G401 (cell line): ENCODE data around the gene UQCRH. TPM values are rescaled to one million over a fixed set of nuclear protein-coding genes. Genes with fewer than 3 reads are reported as not detected.
"Not testable (repeated sequence)": the region's sequence is repeated elsewhere in the genome, so short reads cannot be mapped to it uniquely, and the experiment has no call there.

ENCODE experiments used
- DNase-seq: peaks from one replicate; pipeline ENCODE4 v3.0.0-alpha.2; 2015; ENCODE audit warnings: low spot score
- in situ Hi-C: cut with HindIII; loops from 2 replicates; pipeline ENCODE4 v1.10.0; 2016; ENCODE audit warnings: low sequenced_read_pairs, mixed read lengths
- total RNA-seq: library from RNA; depleted of rRNA; stranded (reverse); fragments of >200 nt; shearing (Covaris generic); gene quantifications from 2 replicates; pipeline ENCODE4 v1.2.3, GENCODE V29; 2014

UQCRH gene
- total RNA-seq, 1 experiment from 2014 or later = 782 TPM

DNA sequence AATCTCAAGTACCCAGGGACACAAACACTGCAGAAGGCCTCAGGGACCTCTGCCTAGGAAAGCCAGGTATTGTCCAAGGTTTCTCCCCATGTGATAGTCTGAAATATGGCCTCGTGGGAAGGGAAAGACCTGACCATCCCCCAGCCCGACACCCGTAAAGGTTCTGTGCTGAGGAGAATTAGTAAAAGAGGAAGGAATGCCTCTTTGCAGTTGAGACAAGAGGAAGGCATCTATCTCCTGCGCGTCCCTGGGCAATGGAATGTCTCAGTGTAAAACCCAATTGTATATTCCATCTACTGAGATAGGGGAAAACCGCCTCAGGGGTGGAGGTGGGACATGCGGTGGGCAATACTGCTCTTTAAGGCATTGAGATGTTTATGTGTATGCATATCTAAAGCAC, 26.3 kb downstream of the UQCRH start:
- in situ Hi-C loops, DNase-seq: not testable (repeated sequence)

DNA sequence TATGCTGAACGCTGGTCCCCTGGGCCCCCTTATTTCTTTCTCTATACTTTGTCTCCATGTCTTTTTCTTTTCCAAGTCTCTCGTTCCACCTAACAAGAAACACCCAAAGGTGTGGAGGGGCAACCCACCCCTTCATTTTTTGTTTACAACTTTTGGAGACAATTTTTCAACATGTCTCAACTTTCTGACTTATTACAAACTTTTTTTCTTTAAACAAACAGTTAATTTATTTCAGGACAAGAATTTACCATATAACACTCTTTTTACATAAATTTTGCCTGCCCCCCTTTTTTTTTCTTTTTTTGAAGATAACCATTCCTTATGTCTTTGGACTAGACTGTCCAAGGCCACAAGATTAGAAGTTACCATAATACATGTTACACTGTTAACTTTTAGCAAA, 26.9 kb downstream of the UQCRH start:
- in situ Hi-C loops, DNase-seq: not testable (repeated sequence)

DNA sequence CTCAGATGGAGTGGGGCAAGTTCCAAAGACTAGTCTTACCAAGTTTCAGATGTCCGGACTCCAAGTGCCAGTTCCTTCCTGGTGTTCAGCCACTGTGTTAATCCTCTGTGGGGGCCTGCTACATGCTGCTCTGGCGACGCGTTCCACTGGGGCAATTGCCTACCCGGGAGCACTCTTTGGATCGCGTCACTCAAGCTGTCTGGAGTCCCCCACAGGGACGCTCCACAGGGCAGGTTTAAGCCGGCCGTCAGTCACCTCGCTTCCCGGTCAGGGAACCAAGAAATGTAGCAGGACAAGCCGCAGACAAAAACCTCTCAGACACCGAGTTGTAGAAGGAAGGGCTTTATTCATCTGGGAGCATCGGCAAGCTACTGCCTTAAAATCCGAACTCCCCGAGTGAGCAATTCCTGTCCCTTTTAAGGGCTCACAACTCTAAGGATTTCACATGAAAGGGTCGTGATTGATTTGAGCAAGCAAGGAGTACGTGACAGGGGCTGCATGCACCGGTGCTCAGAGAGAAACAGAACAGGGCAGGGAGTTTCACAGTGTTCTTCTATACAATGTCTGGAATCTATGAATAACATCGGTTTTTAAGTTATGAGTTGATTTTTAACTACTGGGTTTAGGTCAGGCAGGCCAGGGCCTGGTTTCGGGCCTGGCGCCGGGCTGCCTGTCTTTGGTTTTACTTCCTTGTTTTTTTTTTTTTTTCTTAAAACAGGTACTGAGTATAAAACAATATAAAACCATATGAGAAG, 28.5 kb downstream of the UQCRH start:
- in situ Hi-C loops, DNase-seq: not testable (repeated sequence)

DNA sequence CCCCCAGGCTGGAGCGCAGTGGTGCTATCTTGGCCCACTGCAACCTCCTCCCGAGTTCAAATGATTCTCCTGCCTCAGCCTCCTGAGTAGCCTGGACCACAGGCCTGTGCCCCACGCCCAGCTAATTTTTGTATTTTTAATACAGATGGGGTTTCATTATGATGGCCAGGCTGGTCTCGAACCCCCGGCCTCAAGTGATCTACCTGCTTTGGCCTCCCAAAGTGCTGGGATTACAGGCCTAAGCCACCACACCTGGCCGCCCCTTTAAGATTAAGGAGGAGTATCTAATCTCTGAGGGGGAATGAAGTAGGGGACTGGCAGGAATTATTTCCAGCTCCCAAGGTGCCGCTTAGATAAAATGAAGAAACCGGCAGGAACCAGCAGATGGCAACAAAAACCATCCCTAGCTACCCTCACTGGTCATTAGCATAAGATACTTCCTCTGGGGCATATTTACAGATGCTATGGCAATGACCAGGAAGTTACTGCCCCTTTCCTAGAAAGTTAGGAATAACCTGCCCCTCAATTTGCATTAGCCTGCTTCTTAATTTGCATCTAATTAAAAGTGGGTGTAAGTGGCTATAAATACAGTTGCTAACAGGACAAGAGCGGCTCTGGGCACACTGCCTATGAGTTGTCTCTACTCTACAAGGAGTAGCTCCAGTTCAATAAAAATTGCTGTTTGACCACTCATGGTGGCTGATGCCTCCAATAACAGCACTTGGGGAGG, 30.0 kb downstream of the UQCRH start:
- DNase-seq = peak; percentile 25
- in situ Hi-C loops = no loop called here

DNA sequence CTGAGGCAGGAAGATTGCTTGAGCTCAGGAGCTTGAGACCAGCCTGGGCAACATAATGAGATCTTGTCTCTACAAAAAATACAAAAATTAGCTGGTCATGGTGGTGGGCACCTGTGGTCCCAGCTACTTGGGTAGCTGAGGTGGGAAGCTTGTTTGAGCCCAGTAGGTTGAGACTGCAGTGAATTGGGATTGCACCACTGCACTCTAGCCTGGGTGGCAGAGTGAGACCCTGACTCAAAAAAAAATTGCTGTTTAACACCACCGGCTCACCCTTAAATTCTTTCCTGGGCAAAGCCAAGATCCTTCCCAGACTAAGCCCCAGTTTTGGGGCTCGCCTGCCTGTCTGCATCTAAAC, 30.5 kb downstream of the UQCRH start:
- in situ Hi-C loops = no loop called here
- DNase-seq = no peak

DNA sequence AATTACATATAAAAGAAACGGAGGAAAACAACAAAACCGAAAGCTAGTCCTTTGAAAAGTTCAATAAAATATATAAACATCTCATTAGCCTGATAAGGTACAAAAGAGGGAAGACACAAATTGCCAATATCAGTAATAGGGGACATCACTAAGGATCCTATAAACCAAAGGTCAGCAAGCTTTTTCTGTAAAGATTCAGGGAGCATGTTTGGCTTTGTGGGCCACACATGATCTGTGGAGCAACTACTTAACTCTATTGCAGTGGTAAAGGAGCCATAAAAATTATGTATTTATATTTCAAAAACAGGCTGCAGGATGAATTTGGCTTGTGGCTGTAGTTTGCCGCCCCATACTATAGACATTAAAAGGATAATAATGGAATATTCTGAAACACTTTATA, 31.6 kb downstream of the UQCRH start:
- no peak for DNase-seq
- in situ Hi-C loops = no loop called here

DNA sequence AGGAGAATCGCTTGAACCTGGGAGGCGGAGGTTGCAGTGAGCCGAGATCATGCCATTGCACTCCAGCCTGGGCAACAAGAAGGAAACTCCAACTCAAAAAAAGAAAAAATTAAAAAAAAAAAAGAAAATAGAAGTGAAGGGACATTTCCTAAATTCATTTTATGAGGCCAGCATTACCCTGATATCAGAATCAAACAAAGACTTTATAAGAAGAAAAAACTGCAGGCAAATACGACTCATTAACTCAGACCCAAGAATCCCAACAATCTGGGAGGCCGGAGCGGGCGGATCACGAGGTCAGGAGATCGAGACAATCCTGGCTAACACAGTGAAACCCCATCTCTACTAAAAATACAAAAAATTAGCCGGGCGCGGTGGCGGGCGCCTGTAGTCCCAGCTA, 33.9 kb downstream of the UQCRH start:
- DNase-seq, in situ Hi-C loops: not testable (repeated sequence)

DNA sequence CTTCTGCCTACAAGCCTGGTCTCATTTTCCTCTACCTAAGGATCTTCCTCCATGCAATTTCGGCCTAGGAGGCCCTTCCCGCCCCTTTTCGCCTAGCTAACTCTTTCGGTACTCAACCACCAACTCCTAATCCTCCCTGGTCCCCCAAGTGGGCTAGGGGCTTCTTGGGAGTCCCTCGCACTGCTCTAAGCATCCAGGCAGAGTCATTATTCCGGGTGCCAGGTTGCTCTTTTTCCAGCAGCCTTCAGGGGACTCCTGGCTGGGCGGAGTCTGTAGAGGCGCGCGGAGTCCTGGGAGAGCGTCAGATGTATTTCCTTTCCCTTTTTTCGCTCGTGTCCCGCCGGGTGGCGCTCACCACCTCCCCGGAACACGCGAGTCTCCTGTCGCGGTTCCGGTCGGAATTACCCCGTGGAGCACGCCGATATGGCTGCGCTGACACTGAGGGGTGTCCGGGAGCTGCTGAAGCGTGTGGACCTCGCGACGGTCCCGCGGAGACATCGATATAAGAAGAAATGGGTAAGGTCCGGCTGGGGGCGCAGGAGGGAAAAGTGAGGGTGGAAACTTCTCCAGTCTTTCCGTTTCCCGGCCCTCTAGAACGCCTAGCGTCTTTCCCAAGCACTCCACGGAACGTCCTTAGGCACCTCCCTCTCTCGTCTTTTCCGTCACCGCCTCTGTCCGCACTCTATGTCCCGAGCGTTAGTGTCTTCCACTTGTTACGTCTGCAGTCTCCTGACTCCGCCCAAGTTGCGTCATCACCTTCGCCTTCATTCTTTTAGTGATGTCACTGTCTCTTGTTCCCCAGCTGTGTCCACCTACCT, 37.1 kb downstream of the UQCRH start, which contains the start of gene NSUN4:
NSUN4 (plus strand) TSS at position 404 of the 818 bp plus-strand sequence; CDS start at position 424, 20 bp downstream.
- DNase-seq = peak; percentile 95
- in situ Hi-C loops = no loop called here

DNA sequence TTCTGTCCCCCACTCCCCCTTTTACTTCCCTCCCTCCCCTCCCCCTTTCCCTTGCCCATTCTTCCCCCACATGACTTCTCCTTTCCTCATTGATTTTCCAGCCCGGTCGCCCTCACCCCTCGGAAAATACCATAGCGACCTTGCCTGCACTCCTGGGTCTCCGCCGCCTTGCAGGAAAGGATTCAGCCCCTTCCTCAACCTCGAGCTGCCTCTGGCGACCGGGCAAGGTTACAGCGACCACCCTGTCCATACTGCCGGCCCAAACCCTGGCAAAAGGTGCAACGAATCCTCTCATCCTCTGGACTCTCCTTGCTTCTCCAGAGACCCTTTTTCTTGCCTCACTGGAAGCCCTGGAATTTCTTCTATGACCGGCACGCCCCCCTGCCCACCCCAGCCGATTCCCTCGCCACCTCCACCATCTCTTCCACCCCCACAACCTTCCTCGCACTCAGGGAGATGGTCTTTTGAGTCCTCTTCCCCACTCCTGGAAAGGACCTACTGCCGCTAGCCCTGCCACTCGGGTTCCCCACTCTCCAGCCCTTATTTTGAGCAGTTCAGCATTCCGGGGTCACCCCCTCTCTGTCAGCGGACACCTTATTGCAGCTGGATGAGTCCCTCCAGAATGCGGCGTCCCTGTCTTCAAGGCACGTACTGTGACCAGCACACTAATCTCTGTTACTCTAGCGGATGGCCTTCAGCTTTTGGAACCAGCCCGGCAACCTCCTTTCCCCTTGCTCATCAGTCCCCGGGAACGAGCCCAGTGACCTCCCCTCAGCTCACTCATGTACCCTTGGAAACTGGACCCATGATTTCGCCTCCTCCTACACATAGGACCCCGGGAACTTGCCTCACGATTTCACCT, 38.0 kb downstream of the UQCRH start:
- DNase-seq = no peak
- in situ Hi-C loops = no loop called here

DNA sequence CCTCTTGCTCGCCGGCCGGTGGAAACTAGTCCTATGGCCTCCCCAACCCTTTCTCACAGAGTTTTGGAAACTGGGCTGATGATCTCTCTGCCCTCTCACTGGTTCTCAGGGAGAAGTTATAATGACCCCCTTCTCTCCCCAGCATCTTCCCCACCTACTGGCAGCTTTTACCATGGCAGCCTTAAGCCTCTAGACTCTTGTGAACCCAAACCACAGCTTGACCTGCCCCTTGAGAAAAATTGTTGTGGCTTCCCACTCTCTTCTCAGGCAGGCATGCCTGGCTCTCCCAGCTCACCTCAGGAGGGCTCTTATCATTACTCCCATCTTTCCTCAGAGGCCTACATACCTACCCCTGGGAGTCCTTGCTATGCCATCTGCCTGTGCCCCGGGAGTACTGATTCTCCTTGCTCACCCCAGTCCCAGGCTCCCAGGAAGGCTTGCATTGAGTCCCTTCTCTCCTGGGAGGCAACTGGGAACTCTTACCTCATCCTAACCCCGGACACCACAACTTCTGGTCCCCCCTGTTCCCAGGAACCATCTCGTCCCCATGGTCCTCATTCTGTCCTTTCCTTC, 38.7 kb downstream of the UQCRH start:
- in situ Hi-C loops = no loop called here
- no peak for DNase-seq

DNA sequence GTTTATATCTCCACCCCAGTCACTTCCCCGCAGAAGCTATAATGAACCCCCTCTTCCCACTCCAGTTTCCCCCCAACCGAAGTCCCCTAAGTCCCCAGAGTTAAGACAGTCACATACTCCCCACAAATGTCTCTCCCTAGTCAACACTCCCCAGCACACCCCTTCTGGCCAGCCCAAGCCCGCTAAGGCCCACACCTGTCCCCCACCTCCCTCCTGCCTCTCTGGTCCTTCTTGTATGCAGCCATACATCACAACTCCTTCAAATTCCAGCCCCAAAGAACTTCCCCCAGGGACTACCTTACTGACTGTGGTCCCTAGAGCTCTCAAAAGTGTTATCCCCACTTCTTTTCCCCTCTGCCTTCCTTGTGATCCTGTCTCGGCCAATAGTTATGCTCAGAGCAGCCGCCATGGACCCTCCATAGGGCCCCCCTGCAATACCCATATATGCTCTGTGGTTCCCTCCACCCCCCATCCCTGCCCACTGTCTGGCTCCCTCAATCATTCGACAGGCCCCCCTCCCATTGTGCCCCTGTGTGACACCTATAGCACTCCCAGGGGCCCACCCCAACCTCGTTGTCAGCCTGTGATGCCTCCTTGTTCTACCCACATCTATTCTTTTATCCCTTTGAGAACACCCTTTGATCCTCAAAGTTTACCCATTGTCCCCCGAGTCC, 39.3 kb downstream of the UQCRH start:
- no peak for DNase-seq
- in situ Hi-C loops = no loop called here

DNA sequence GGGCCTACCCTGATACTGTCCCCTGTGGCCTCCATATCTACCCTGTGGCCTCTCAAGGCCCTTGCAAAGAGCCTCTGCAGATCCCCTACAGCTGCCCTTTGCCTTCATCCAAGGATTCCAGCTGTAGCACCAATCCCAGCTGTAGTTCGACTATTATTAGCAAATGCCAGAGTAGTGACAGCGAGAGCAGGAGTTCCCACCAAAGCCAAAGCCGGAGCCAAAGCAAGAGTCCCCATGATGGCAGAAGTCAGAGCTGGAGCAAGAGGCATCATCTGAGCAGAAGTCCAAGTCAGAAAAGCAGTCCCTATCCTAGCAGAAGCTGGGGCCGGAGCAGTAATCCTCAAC, 39.8 kb downstream of the UQCRH start:
- DNase-seq = no peak
- in situ Hi-C loops = no loop called here

DNA sequence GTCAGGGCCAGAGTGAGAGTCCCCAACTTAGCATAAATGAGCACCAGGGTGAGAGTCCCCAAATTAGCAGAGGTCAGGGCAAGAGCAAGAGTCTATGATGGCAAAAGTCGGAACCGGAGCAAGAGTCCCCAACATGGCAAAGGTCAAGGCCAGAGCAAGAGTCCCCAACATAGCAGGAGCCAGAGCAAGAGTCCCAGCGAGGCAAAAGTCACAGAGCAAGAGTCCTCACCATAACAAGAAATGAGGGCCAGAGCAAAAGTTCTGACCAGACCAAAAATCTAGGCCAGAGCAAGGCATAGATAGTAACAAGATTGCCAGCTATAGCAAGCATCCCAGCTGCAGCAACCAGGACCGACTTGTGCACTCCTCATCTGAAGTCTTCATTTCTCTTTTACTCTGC, 40.2 kb downstream of the UQCRH start:
- in situ Hi-C loops = no loop called here
- DNase-seq = no peak

DNA sequence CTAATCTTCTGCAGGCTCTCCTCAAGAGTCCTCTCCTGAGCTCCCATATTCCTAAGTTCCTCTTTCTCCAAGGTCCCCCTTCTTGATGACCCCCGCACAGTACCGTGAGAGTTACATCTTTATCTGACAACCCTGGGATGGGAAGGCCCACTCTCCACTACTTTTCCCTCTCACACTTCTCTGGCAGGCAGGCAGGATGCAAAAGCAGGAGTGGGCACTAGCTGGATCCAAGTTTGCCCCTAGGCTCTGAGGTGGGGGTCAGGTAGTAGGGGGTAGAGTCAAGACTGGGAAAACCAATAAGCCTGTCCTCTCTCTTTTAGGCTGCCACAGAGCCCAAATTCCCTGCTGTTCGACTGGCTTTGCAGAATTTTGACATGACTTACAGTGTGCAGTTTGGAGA, 41.0 kb downstream of the UQCRH start:
- no peak for DNase-seq

DNA sequence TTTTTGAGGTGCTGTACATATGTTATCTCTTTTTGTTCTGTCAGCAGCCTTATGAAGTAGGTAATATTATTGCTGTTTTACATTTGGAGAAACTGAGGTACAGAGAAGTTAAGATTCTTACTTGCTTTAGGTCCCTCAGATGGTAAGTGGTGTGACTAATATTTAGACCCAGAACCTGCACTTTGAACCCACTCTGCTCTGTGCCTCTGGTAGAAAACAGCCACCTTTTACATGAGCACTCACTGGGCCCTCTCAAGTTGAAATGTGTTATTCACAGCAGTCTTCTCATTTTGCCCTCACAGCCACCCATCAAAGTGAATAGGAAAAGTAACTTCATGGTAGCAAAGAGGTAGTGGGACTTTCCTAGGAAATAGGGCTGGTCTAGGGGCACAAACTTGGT, 41.8 kb downstream of the UQCRH start:
- in situ Hi-C loops = no loop called here

More for the DNA sequence above, 41.0 kb downstream of the UQCRH start:
- in situ Hi-C loops = no loop called here

DNA sequence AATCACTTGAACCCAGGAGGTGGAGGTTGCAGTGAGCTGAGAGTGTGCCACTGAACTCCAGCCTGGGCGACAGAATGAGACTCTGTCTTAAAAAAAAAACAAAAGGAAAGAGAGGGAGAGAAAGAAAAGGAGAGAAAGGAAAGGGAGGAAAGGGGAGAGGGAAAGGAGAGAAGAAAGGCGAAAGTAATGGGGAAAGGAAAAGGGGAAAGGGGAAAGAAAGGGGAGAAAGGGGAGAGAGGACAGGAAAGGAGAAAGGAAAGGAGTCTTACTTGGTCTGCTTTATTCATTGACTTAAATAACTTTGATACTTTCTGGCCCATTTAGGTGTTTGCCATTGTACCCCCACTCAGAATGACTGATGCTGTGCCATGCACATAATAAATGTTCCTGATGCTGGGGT, 48.9 kb downstream of the UQCRH start:
- DNase-seq = no peak
- in situ Hi-C loops = no loop called here

More for the DNA sequence above, 41.8 kb downstream of the UQCRH start:
- no peak for DNase-seq

DNA sequence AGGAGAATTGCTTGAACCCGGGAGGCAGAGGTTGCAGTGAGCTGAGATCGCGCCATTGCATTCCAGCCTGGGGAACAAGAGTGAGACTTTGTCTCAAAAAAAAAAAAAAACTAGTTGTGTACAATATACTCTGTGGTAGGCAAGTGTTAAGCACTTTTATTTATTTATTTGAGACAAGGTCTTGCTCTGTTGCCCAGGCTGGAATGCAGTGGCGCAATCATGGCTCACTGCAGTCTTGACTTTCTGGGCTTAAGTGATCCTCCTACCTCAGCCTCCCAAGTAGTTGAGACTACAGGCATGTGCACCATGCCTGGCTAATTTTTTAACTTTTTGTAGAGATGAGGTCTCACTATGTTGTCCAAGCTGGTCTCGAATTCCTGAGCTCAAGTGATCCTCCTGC, 52.4 kb downstream of the UQCRH start:
- in situ Hi-C loops = not testable (repeated sequence)

DNA sequence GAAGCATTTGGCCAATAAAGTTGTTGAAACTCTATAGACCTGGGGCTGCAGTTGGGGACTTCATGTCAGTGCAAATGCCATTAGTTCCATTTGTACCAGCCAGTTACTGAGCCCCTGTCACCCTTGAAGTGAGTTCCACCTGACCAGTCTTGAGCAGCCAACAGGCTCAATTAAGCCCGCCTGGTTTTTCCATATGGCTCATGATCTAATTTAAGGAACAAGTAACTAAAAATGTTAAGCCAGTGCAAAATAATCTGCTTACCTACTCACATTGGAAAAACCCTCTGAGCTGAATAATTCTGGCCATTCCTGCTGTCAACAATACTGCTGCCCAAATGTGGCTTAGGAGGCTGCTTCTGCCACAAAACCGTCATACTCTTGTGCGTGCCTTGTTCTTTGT, 58.7 kb downstream of the UQCRH start:
- in situ Hi-C loops = no loop called here

More for the DNA sequence above, 52.4 kb downstream of the UQCRH start:
- DNase-seq = not testable (repeated sequence)

More for the DNA sequence above, 58.7 kb downstream of the UQCRH start:
- peak; percentile 82 for DNase-seq
